H1 (cell line): Measurements from ENCODE around the gene PDIA5. TPM values are rescaled to one million over a fixed set of nuclear protein-coding genes. Genes with fewer than 3 reads are reported as not detected.

Experiments used
- CTCF ChIA-PET: fragments of 300-600 bp; sonication (Branson Sonifier 250); formaldehyde crosslinking; loops from one replicate; lab custom pipeline; 2021; ENCODE audit not compliant: partially characterized antibody; lab: Charles Lee
- POLR2A ChIA-PET: fragments of 300-600 bp; sonication (Branson Sonifier 250); formaldehyde crosslinking; loops from one replicate; lab custom pipeline; 2021; ENCODE audit warnings: inconsistent platforms; ENCODE audit not compliant: partially characterized antibody; lab: Charles Lee
- DNase-seq, 2 experiments: peaks; one replicate each; pipeline versions ENCODE4 v3.0.0 to v3.0.0-alpha.2; 2010 to 2022; ENCODE audit warnings: low spot score in 2 of 2, low read depth in 1 of 2, mixed read lengths in 1 of 2
- FAIRE-seq: peaks from 2 replicates; lab custom pipeline; 2011; peaks lifted over from hg19 to GRCh38; lab: Jason Lieb, UNC
- H2AFZ ChIP-seq: 2 replicates; pipeline ENCODE4 v1.8.1; 2012; ENCODE audit warnings: low read length, inconsistent platforms
- H2AK5ac ChIP-seq: 2 replicates; pipeline ENCODE4 v1.6.1; 2013; ENCODE audit warnings: low read depth, low read length
- H2BK120ac ChIP-seq: replicated peaks from 2 replicates; pipeline ENCODE3; 2013; ENCODE audit warnings: low read depth, low read length, inconsistent platforms
- H2BK12ac ChIP-seq: 2 replicates; pipeline ENCODE4 v1.6.1; 2013; ENCODE audit warnings: low read depth, low read length
- H2BK15ac ChIP-seq: 2 replicates; pipeline ENCODE4 v1.6.1; 2013; ENCODE audit warnings: low read length
- H2BK20ac ChIP-seq: 2 replicates; pipeline ENCODE4 v1.6.1; 2013; ENCODE audit warnings: low read length
- H2BK5ac ChIP-seq: 2 replicates; pipeline ENCODE4 v1.6.1; 2013; ENCODE audit warnings: low read depth, low read length
- H3K14ac ChIP-seq: 2 replicates; pipeline ENCODE4 v1.6.1; 2013; ENCODE audit warnings: inconsistent platforms; ENCODE audit not compliant: insufficient read length
- H3K18ac ChIP-seq: 2 replicates; pipeline ENCODE4 v1.6.1; 2013; ENCODE audit warnings: low read length; ENCODE audit errors: extremely low read depth
- H3K23ac ChIP-seq: 2 replicates; pipeline ENCODE4 v1.6.1; 2013; ENCODE audit warnings: inconsistent platforms; ENCODE audit not compliant: insufficient read length
- H3K23me2 ChIP-seq: 2 replicates; pipeline ENCODE4 v1.6.1; 2013; ENCODE audit warnings: low read depth, low read length
- H3K27ac ChIP-seq: 2 replicates; pipeline ENCODE4 v1.6.1; 2011; ENCODE audit warnings: low read depth, low read length, inconsistent platforms
- H3K27me3 ChIP-seq, 4 experiments: replicated peaks in 1 of 4; 1 replicate in 1 of 4; 2 replicates in 3 of 4; pipeline versions ENCODE4 v1.6.1 to v1.8.1; 2011 to 2013; ENCODE audit warnings: low read length in 3 of 4, mild to moderate bottlenecking in 3 of 4, inconsistent platforms in 2 of 4, mixed read lengths in 2 of 4, moderate library complexity in 1 of 4; ENCODE audit not compliant: control insufficient read depth in 3 of 4, insufficient read depth in 3 of 4; ENCODE audit errors: extremely low read depth in 1 of 4
- H3K36me3 ChIP-seq, 4 experiments: 2 replicates each; pipeline versions ENCODE4 v1.6.1 to v1.8.1; 2011 to 2013; ENCODE audit warnings: mild to moderate bottlenecking in 4 of 4, low read length in 3 of 4, moderate library complexity in 2 of 4, control low read depth in 1 of 4, inconsistent platforms in 1 of 4; ENCODE audit not compliant: insufficient read depth in 4 of 4, control insufficient read depth in 2 of 4
- H3K4ac ChIP-seq: replicated peaks from 2 replicates; pipeline ENCODE3; 2013; ENCODE audit warnings: low read length, low read depth, mixed read lengths, inconsistent platforms; ENCODE audit not compliant: insufficient read length
- H3K4me1 ChIP-seq, 4 experiments: replicated peaks in 1 of 4; 1 replicate in 1 of 4; 2 replicates in 3 of 4; pipeline versions ENCODE4 v1.6.1 to v1.8.1; 2011 to 2013; ENCODE audit warnings: low read length in 3 of 4, inconsistent platforms in 2 of 4, mixed read lengths in 1 of 4; ENCODE audit not compliant: insufficient read depth in 4 of 4, control insufficient read depth in 3 of 4
- H3K4me2 ChIP-seq, 2 experiments: 2 replicates each; pipeline versions ENCODE4 v1.6.1 to v1.8.1; 2011 to 2013; ENCODE audit warnings: low read depth in 2 of 2, low read length in 2 of 2, control low read depth in 1 of 2, inconsistent platforms in 1 of 2, mild to moderate bottlenecking in 1 of 2; ENCODE audit not compliant: insufficient read depth in 1 of 2
- H3K4me3 ChIP-seq, 4 experiments: fragments of 200-600, 300-600 bp in 1 of 4; sonication (generic), shearing (Covaris generic), sonication (Bioruptor Twin) in 1 of 4; 2 replicates each; pipeline versions ENCODE4 v1.5.1 to v1.8.1; 2011 to 2016; ENCODE audit warnings: low read length in 4 of 4, low read depth in 3 of 4, control low read depth in 2 of 4, inconsistent platforms in 2 of 4, mild to moderate bottlenecking in 2 of 4, mixed read lengths in 1 of 4, moderate library complexity in 1 of 4; ENCODE audit not compliant: insufficient read depth in 2 of 4; ENCODE audit errors: extremely low read depth in 1 of 4
- H3K56ac ChIP-seq: replicated peaks from 2 replicates; pipeline ENCODE3; 2013; ENCODE audit warnings: low read depth, mild to moderate bottlenecking, mixed read lengths, low read length, inconsistent platforms; ENCODE audit not compliant: insufficient read length
- H3K79me1 ChIP-seq: 2 replicates; pipeline ENCODE4 v1.6.1; 2013; ENCODE audit warnings: low read depth, low read length, control low read depth
- H3K79me2 ChIP-seq, 2 experiments: 2 replicates each; pipeline versions ENCODE4 v1.6.1 to v1.8.1; 2012 to 2013; ENCODE audit warnings: low read length in 2 of 2, mild to moderate bottlenecking in 2 of 2, inconsistent platforms in 1 of 2; ENCODE audit not compliant: insufficient read depth in 2 of 2, control insufficient read depth in 1 of 2
- H3K9ac ChIP-seq, 4 experiments: replicated peaks in 1 of 4; 1 replicate in 1 of 4; 2 replicates in 3 of 4; pipeline versions ENCODE4 v1.6.1 to v1.8.1; 2011 to 2013; ENCODE audit warnings: low read depth in 3 of 4, low read length in 3 of 4, control low read depth in 2 of 4, mild to moderate bottlenecking in 2 of 4, moderate library complexity in 2 of 4, inconsistent platforms in 1 of 4; ENCODE audit errors: extremely low read depth in 1 of 4
- H3K9me3 ChIP-seq, 2 experiments: 2 replicates each; pipeline versions ENCODE4 v1.6.1 to v1.8.1; 2012 to 2013; ENCODE audit warnings: mild to moderate bottlenecking in 2 of 2, moderate library complexity in 2 of 2, control low read depth in 1 of 2, inconsistent platforms in 1 of 2, low read depth in 1 of 2, low read length in 1 of 2, mixed read lengths in 1 of 2; ENCODE audit not compliant: insufficient read depth in 2 of 2
- H4K20me1 ChIP-seq, 2 experiments: replicated peaks in 1 of 2; 2 replicates each; pipeline versions ENCODE3 to v1.8.1; 2011 to 2013; ENCODE audit warnings: inconsistent platforms in 2 of 2, low read length in 2 of 2, mild to moderate bottlenecking in 1 of 2; ENCODE audit not compliant: insufficient read depth in 2 of 2, control insufficient read depth in 1 of 2
- H4K5ac ChIP-seq: 2 replicates; pipeline ENCODE4 v1.6.1; 2013; ENCODE audit warnings: low read length, low read depth, mixed read lengths, inconsistent platforms; ENCODE audit not compliant: insufficient read length
- H4K8ac ChIP-seq: 2 replicates; pipeline ENCODE4 v1.8.0; 2013; ENCODE audit warnings: mild to moderate bottlenecking, moderate library complexity, low read length, inconsistent platforms; ENCODE audit not compliant: insufficient read depth; ENCODE audit errors: extremely low read depth
- H4K91ac ChIP-seq: replicated peaks from 2 replicates; pipeline ENCODE3; 2013; ENCODE audit warnings: low read length, mixed read lengths, inconsistent platforms; ENCODE audit not compliant: insufficient read length
- CHD1 ChIP-seq: IDR thresholded peaks from 2 replicates; pipeline ENCODE4 v1.6.1; 2012; ENCODE audit warnings: low read depth, low read length, improper control_type of control experiment
- CHD2 ChIP-seq: IDR thresholded peaks from 2 replicates; pipeline ENCODE4 v1.6.1; 2012; ENCODE audit warnings: low read length, improper control_type of control experiment
- KDM1A ChIP-seq: fragments of 200-600, 300-600 bp; sonication (generic); IDR thresholded peaks from 2 replicates; pipeline ENCODE4 v1.7.1; 2016; ENCODE audit warnings: mild to moderate bottlenecking, low read length, borderline replicate concordance
- MAFK ChIP-seq: IDR thresholded peaks from 2 replicates; pipeline ENCODE4 v1.6.1; 2012; ENCODE audit warnings: low read depth, mild to moderate bottlenecking, improper control_type of control experiment, low read length
- POLR2A ChIP-seq, 2 experiments: IDR thresholded peaks; 1 replicate in 1 of 2; 2 replicates in 1 of 2; pipeline ENCODE4 v1.6.1; 2011; ENCODE audit warnings: low read depth in 2 of 2, low read length in 2 of 2, mild to moderate bottlenecking in 2 of 2; ENCODE audit errors: control extremely low read depth in 1 of 2
- SIRT6 ChIP-seq: IDR thresholded peaks from one replicate; pipeline ENCODE4 v1.7.1; 2012; ENCODE audit warnings: low read length, inconsistent platforms
- SP1 ChIP-seq: IDR thresholded peaks from 2 replicates; pipeline ENCODE4 v1.6.1; 2011; ENCODE audit warnings: low read depth, low read length
- SP2 ChIP-seq: IDR thresholded peaks from 2 replicates; pipeline ENCODE4 v1.6.1; 2012; ENCODE audit warnings: mild to moderate bottlenecking, low read length, inconsistent platforms
- SUZ12 ChIP-seq: fragments of 200-600 bp; sonication (generic); IDR thresholded peaks from 2 replicates; pipeline ENCODE4 v1.6.1; 2012; ENCODE audit warnings: mild to moderate bottlenecking, inconsistent platforms, low read length, moderate library complexity, mixed read lengths
- TBP ChIP-seq: IDR thresholded peaks from 2 replicates; pipeline ENCODE4 v1.6.1; 2011; ENCODE audit warnings: low read depth, low read length, improper control_type of control experiment
- YY1 ChIP-seq: IDR thresholded peaks from 2 replicates; pipeline ENCODE4 v1.6.1; 2011; ENCODE audit warnings: low read depth, mild to moderate bottlenecking, low read length
- WGBS, 2 experiments: shearing (Covaris generic) in 1 of 2; methylation state at CpG; one replicate each; pipeline versions ENCODE4 v1.1.6 to v1.1.7; 2013 to 2015; ENCODE audit warnings: low lambda C conversion rate in 2 of 2, mixed read lengths in 2 of 2, inconsistent platforms in 1 of 2, low coverage in 1 of 2, missing lambda C conversion rate in 1 of 2; ENCODE audit not compliant: insufficient replicate concordance in 2 of 2, insufficient coverage in 1 of 2, insufficient read length in 1 of 2; ENCODE audit errors: extremely low coverage in 1 of 2, missing lambda C conversion rate in 1 of 2; 5-methylcytosine and 5-hydroxymethylcytosine counted together
- polyA plus RNA-seq, 7 experiments: library from polyadenylated mRNA; depleted of rRNA in 3 of 7; stranded (reverse) in 5 of 7; unstranded in 2 of 7; fragments of >200 nt in 5 of 7; fragments of 200-250 nt in 2 of 7; gene quantifications; 1 replicate in 5 of 7; 2 replicates in 1 of 7; 4 replicates in 1 of 7; pipeline versions ENCODE4 v1.2.1 to v1.2.3, GENCODE V29; 2011 to 2013; ENCODE audit warnings: missing spikeins in 2 of 7, mixed read lengths in 2 of 7
- total RNA-seq: library from RNA; stranded (reverse); fragmentation: NEBNext Ultra II Directional; extraction: Animal tissue kit (Norgen Biotek cat#: 25700); gene quantifications from 2 replicates; pipeline ENCODE4 v1.2.1, GENCODE V29; 2021

The PDIA5 gene
- total and polyA plus RNA-seq, 2 of the 8 experiments (the other 6 are each of a cell fraction or from before 2014, with no cell fraction given) = 18.2 to 32.8 TPM

GRCh38 chr3:123110282-123110975, 43.6 kb downstream of the PDIA5 start:
- no peak overlapping the region for H2BK120ac ChIP-seq
- no peaks in the 10 kb centered on the region for H3K79me1 ChIP-seq
- DNase-seq = no peak
- no peak overlapping the region for H3K27ac ChIP-seq
- no peak overlapping the region for H2BK20ac ChIP-seq
- no peak overlapping the region for H2BK5ac ChIP-seq
- H3K4me2 ChIP-seq = no peak overlapping the region
- no peak overlapping the region for H3K4ac ChIP-seq
- no peak overlapping the region for H2AK5ac ChIP-seq
- H3K36me3 ChIP-seq = peaks cover 2 to 12% (median 9%) of the 10 kb centered on the region in 4 experiments; a peak in 6 of 8 replicates
- no peak overlapping the region for H3K4me3 ChIP-seq
- no peak overlapping the region for H2AFZ ChIP-seq
- H3K9me3 ChIP-seq = no peaks in the 10 kb centered on the region
- 86% methylated on average over 19 of the region's 19 CpGs; no CpG with 5 or more reads in 1 of the 2 experiments for WGBS, 2 experiments
- ChIA-PET POLR2A (interaction anchor here (0.6 kb wide), 1 partner anchor 112 kb away, joined by 3 read pairs; no protein-coding TSS in a partner anchor), CTCF (interaction anchor here (0.5 to 2.5 kb wide), 8 partner anchors 9 to 199 kb away, joined by 3 to 10 read pairs (median 4); no protein-coding TSS in a partner anchor)
- TF ChIP-seq CHD2 (no peak), KDM1A (no peak), CHD1 (no peak), POLR2A (IDR thresholded peaks at IDR 0.05; ENCODE audit: control extremely low read depth in 1 of 2, low read depth in 2 of 2, low read length in 2 of 2) (no peak), SUZ12 (no peak), MAFK (no peak), YY1 (no peak), SP2 (no peak), SIRT6 (no peak), TBP (no peak), SP1 (no peak)
- no peak overlapping the region for H3K23ac ChIP-seq
- no peak overlapping the region for H4K8ac ChIP-seq
- H2BK12ac ChIP-seq = no peak overlapping the region
- peaks cover 0 to 3% (median 0%) of the 10 kb centered on the region in 4 experiments; a peak in 3 of 7 replicates for H3K4me1 ChIP-seq
- no peak overlapping the region for H3K18ac ChIP-seq
- no peak overlapping the region for H4K91ac ChIP-seq
- H4K5ac ChIP-seq = no peak overlapping the region
- no peaks in the 10 kb centered on the region for H3K27me3 ChIP-seq
- H3K23me2 ChIP-seq = no peaks in the 10 kb centered on the region
- no peak overlapping the region for H2BK15ac ChIP-seq
- H4K20me1 ChIP-seq = peaks cover 0 to 5% of the 10 kb centered on the region in 2 experiments
- H3K14ac ChIP-seq = no peak overlapping the region
- H3K79me2 ChIP-seq = no peaks in the 10 kb centered on the region
- H3K56ac ChIP-seq = no peak overlapping the region
- H3K9ac ChIP-seq = no peak overlapping the region
- FAIRE-seq = no peak
